CD4-positive, alpha-beta T cell (primary cell): ENCODE measurements around the gene FRY. TPM values are rescaled to one million over a fixed set of nuclear protein-coding genes. Genes with fewer than 3 reads are reported as not detected.
"Not testable (repeated sequence)": the region's sequence is repeated elsewhere in the genome, so short reads cannot be mapped to it uniquely, and the experiment has no call there.

Experiments
- ATAC-seq: fragments of 200-7000 bp; cut with Tn5 transposase; one replicate; pipeline ENCODE4 v1.10.0; 2022; ENCODE audit warnings: mild to moderate bottlenecking; ENCODE audit not compliant: poor library complexity
- CTCF ChIA-PET: fragments of 350-600 bp; sonication (Branson Sonifier 250); formaldehyde crosslinking; loops from one replicate; lab custom pipeline; 2021; ENCODE audit warnings: antibody characterized with exemption, inconsistent platforms; lab: Charles Lee
- POLR2A ChIA-PET: fragments of 350-600 bp; sonication (Branson Sonifier 250); formaldehyde crosslinking; loops from one replicate; lab custom pipeline; 2021; ENCODE audit warnings: antibody characterized with exemption, inconsistent platforms; lab: Charles Lee
- DNase-seq, 14 experiments: peaks; one replicate each; pipeline ENCODE4 v3.0.0-alpha.2; 2013 to 2020; ENCODE audit warnings: mixed read lengths in 2 of 14
- H3K27ac ChIP-seq, 2 donors: one replicate each; pipeline versions ENCODE4 v1.5.1 to v1.7.0; 2013; ENCODE audit warnings: low read length in 2 of 2, low read depth in 1 of 2, mild to moderate bottlenecking in 1 of 2
- H3K27me3 ChIP-seq, 2 experiments: 1 replicate in 1 of 2; 2 replicates in 1 of 2; pipeline versions ENCODE4 v1.6.1 to v1.7.0; 2013; ENCODE audit warnings: low read length in 2 of 2, control low read depth in 1 of 2, mild to moderate bottlenecking in 1 of 2, moderate library complexity in 1 of 2; ENCODE audit not compliant: insufficient read depth in 2 of 2, control insufficient read depth in 1 of 2
- H3K36me3 ChIP-seq: one replicate; pipeline ENCODE4 v1.6.1; 2013; ENCODE audit warnings: low read length, control low read depth; ENCODE audit not compliant: insufficient read depth
- H3K4me1 ChIP-seq: one replicate; pipeline ENCODE4 v1.6.1; 2013; ENCODE audit warnings: low read length, control low read depth; ENCODE audit not compliant: insufficient read depth
- H3K4me3 ChIP-seq: one replicate; pipeline ENCODE4 v1.5.1; 2013; ENCODE audit warnings: mild to moderate bottlenecking, low read length, moderate library complexity
- H3K9me3 ChIP-seq, 2 experiments: 1 replicate in 1 of 2; 2 replicates in 1 of 2; pipeline versions ENCODE4 v1.6.1 to v1.7.0; 2013; ENCODE audit warnings: low read length in 2 of 2, mild to moderate bottlenecking in 2 of 2, control low read depth in 1 of 2, moderate library complexity in 1 of 2; ENCODE audit not compliant: control insufficient read depth in 1 of 2, insufficient read depth in 1 of 2
- H3K27ac Mint-ChIP-seq: one replicate; pipeline ENCODE4 v1.8.0; 2020; ENCODE audit warnings: mixed read lengths
- H3K27me3 Mint-ChIP-seq: one replicate; pipeline ENCODE4 v1.8.0; 2021; ENCODE audit warnings: mixed read lengths
- H3K36me3 Mint-ChIP-seq: one replicate; pipeline ENCODE4 v1.8.0; 2021; ENCODE audit warnings: low read depth, mixed read lengths
- H3K4me1 Mint-ChIP-seq: one replicate; pipeline ENCODE4 v1.8.0; 2021; ENCODE audit warnings: low read depth, mixed read lengths
- H3K4me3 Mint-ChIP-seq: one replicate; pipeline ENCODE4 v1.8.0; 2020; ENCODE audit warnings: mild to moderate bottlenecking, mixed read lengths
- H3K9me3 Mint-ChIP-seq: one replicate; pipeline ENCODE4 v1.8.0; 2020; ENCODE audit warnings: mixed read lengths
- intact Hi-C, 2 experiments: fragments of 100-400 bp; cut with DNase I in 1 of 2; cut with micrococcal nuclease in 1 of 2; formaldehyde crosslinking; loops; one replicate each; pipeline versions ENCODE4 v1.15.1 to v1.9.0; 2023 to 2025; cut with DNase I, micrococcal nuclease
- total RNA-seq, 174 experiments: library from RNA in 2 of 174; stranded (reverse) in 2 of 174; gene quantifications; one replicate each; pipeline ENCODE4 v1.2.3 and lab custom pipeline; 2021 to 2026
- TF ChIP-seq, protein P1 (sequence below): fragments of 200-600 bp; IDR thresholded peaks from one replicate; pipeline ENCODE4 v1.8.0; 2022; ENCODE audit warnings: antibody characterized with exemption, mild to moderate bottlenecking

Gene FRY
- total RNA-seq, 2 experiments from 2014 or later, result 13.7 to 18.4 TPM

DNA sequence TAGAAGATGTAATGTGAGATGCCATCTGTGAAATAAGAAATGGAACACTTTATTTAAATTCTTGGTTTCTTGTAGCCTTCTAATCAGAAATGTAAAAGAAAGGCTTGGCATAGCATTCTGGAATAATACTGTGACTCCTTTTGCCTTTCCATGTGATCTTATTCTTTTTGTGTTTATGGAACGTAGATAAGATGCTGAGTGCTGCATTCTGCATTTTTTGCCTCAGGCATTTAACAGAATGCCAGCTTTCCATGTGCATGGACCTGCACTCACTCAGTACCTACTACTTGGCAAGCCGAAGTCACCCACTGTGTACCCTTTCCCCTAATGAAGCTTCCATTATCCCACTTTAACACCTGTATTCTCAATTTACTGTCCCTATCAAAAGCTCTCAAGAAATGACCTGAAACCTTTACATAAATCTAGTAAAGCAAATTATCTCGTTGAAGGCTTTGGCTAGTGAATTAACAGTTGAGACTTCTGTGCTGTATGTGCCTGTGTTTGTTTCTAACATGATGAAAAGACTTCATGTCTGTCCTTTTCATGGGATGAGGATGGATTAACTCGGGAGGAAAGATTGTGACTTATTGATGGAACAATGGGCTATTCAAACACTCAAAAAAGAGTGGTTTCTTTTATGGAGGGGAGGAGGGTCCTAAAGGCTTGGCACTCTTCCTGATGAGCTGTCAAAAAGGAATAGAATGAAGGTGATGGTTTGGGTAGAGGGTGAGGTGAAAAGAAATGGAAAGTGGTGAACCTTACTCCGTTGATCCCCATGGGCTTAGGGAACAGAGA is 44.7 kb upstream of the FRY start:
- no peak for DNase-seq
- Histone ChIP-seq H3K27me3 (no peaks in the 10 kb centered on the region), H3K4me1 (no peaks in the 10 kb centered on the region), H3K9me3 (no peaks in the 10 kb centered on the region), H3K27ac (no peak overlapping the region), H3K4me3 (no peak overlapping the region), H3K36me3 (no peaks in the 10 kb centered on the region)
- peaks cover 5% of the 10 kb centered on the region for H3K27me3 Mint-ChIP-seq
- no peaks in the 10 kb centered on the region for H3K36me3 Mint-ChIP-seq
- TF ChIP-seq, protein P1, sequence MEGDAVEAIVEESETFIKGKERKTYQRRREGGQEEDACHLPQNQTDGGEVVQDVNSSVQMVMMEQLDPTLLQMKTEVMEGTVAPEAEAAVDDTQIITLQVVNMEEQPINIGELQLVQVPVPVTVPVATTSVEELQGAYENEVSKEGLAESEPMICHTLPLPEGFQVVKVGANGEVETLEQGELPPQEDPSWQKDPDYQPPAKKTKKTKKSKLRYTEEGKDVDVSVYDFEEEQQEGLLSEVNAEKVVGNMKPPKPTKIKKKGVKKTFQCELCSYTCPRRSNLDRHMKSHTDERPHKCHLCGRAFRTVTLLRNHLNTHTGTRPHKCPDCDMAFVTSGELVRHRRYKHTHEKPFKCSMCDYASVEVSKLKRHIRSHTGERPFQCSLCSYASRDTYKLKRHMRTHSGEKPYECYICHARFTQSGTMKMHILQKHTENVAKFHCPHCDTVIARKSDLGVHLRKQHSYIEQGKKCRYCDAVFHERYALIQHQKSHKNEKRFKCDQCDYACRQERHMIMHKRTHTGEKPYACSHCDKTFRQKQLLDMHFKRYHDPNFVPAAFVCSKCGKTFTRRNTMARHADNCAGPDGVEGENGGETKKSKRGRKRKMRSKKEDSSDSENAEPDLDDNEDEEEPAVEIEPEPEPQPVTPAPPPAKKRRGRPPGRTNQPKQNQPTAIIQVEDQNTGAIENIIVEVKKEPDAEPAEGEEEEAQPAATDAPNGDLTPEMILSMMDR, result no peak
- intact Hi-C loops, result no loop called here
- ChIA-PET POLR2A (no interaction called here), CTCF (no interaction called here)
- no peaks in the 10 kb centered on the region for H3K4me1 Mint-ChIP-seq
- H3K4me3 Mint-ChIP-seq, result no peak overlapping the region
- no peak for ATAC-seq
- peaks cover 2% of the 10 kb centered on the region for H3K9me3 Mint-ChIP-seq
- H3K27ac Mint-ChIP-seq, result no peak overlapping the region

GRCh38 chr13:31987535-31988170 is 43.9 kb upstream of the FRY start:
- Mint-ChIP-seq H3K36me3 (no peaks in the 10 kb centered on the region), H3K4me3 (no peak overlapping the region), H3K9me3 (peaks cover 2% of the 10 kb centered on the region), H3K27ac (no peak overlapping the region), H3K27me3 (peaks cover 5% of the 10 kb centered on the region), H3K4me1 (no peaks in the 10 kb centered on the region)
- Histone ChIP-seq H3K27ac (no peak overlapping the region), H3K27me3 (no peaks in the 10 kb centered on the region), H3K9me3 (no peaks in the 10 kb centered on the region), H3K4me1 (no peaks in the 10 kb centered on the region), H3K4me3 (no peak overlapping the region), H3K36me3 (no peaks in the 10 kb centered on the region)
- ChIA-PET POLR2A (no interaction called here), CTCF (no interaction called here)
- ATAC-seq, result no peak
- TF ChIP-seq, protein P1, result no peak
- intact Hi-C loops, result no loop called here
- DNase-seq, result peak in 2 of 14 experiments; percentile 10 to 11

DNA sequence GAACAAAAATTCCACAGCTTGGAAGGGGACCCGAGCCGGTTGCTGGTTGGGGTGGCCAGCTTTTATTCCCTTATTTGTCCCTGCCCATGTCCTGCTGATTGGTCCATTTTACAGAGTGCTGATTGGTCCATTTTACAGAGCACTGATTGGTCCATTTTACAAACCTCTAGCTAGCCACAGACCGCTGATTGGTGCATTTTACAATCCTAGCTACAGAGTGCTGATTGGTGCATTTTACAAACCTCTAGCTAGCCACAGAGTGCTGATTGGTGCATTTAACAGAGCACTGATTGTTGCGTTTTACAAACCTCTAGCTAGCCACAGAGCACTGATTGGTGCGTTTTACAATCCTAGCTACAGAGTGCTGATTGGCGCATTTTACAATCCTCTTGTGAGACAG is 37.2 kb upstream of the FRY start:
- H3K36me3 Mint-ChIP-seq, H3K4me1 ChIP-seq, H3K27ac Mint-ChIP-seq, DNase-seq, H3K27me3 Mint-ChIP-seq, H3K36me3 ChIP-seq, H3K4me3 ChIP-seq, intact Hi-C loops, ATAC-seq, H3K9me3 ChIP-seq, POLR2A ChIA-PET, H3K4me3 Mint-ChIP-seq, H3K4me1 Mint-ChIP-seq, H3K9me3 Mint-ChIP-seq, H3K27ac ChIP-seq, CTCF ChIA-PET, H3K27me3 ChIP-seq: not testable (repeated sequence)
